IgD-negative memory B cell (primary cell): ENCODE results near the gene STUM. TPM values are rescaled to one million over a fixed set of nuclear protein-coding genes. Genes with fewer than 3 reads are reported as not detected.

Experiments used
- H3K27ac Mint-ChIP-seq, 3 donors: one replicate each; pipeline ENCODE4 v1.8.0; 2020 to 2022; ENCODE audit warnings: mild to moderate bottlenecking in 3 of 3, mixed read lengths in 3 of 3, moderate library complexity in 1 of 3
- H3K27me3 Mint-ChIP-seq: one replicate; pipeline ENCODE4 v1.8.0; 2021; ENCODE audit warnings: mixed read lengths
- H3K36me3 Mint-ChIP-seq: one replicate; pipeline ENCODE4 v1.8.0; 2020; ENCODE audit warnings: mild to moderate bottlenecking, mixed read lengths
- H3K4me1 Mint-ChIP-seq, 3 donors: one replicate each; pipeline ENCODE4 v1.8.0; 2020 to 2022; ENCODE audit warnings: mixed read lengths in 3 of 3, mild to moderate bottlenecking in 1 of 3
- H3K4me3 Mint-ChIP-seq, 4 donors: one replicate each; pipeline ENCODE4 v1.8.0; 2020 to 2022; ENCODE audit warnings: mild to moderate bottlenecking in 4 of 4, mixed read lengths in 4 of 4, moderate library complexity in 3 of 4
- H3K9me3 Mint-ChIP-seq, 3 donors: one replicate each; pipeline ENCODE4 v1.8.0; 2020 to 2021; ENCODE audit warnings: mixed read lengths in 3 of 3, mild to moderate bottlenecking in 1 of 3
- polyA plus RNA-seq: library from polyadenylated mRNA; unstranded; fragments of 300-500 nt; fragmentation: Illumina TruSeq; gene quantifications from one replicate; pipeline ENCODE4 v1.2.3, GENCODE V29; 2021

STUM gene
- polyA plus RNA-seq, 1 donor from 2014 or later: not detected

DNA sequence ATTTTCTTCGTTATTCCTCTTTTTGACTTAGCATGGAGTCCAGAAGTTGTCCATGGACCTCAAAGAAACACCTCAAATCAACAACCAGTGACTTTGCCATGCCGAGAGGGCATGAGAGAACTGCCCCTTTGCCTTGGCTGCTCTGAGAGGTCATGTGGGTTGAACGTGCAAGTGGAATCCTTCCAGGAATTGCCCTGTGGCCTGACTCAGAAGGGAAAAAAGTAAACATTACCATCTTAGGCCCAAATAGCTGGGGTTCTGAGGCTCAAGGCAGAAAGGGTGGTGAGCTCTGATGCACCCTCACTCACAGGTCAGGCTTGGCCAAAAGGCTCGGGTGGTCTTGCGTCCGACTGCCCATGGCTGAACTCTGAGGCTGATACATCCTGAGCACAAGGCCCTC, 15.1 kb downstream of the STUM start:
- peaks cover 1% of the 10 kb centered on the region for H3K36me3 Mint-ChIP-seq
- no peak overlapping the region for H3K4me3 Mint-ChIP-seq
- H3K27ac Mint-ChIP-seq: no peak overlapping the region
- H3K4me1 Mint-ChIP-seq: peaks cover 0 to 3% (median 0%) of the 10 kb centered on the region in 3 donors
- H3K9me3 Mint-ChIP-seq: peaks cover 0 to 1% (median 0%) of the 10 kb centered on the region in 3 donors
- peaks cover 3% of the 10 kb centered on the region for H3K27me3 Mint-ChIP-seq

DNA sequence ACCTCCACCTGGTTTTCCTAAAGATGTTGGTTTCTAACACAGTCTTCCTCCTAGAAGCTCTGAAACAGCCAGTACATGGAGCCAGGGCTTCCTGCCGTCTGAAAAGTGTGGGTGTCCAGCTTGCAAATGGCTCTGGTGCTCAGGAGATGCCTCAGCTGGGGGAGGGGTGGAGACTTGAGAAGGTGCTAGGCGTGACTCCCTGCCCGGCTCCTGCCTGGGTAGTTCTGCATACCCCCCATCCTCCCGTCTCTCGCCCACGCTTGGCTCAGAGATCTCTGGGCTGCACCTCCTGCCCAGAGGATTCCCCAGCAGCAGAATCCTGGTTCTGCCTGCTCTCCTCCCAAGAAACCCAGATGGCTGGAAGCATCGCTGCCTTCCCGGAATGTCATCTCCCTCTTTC, 16.9 kb downstream of the STUM start:
- peaks cover 1% of the 10 kb centered on the region for H3K36me3 Mint-ChIP-seq
- H3K4me1 Mint-ChIP-seq: peaks cover 0 to 7% (median 3%) of the 10 kb centered on the region in 3 donors
- peak overlapping the region in 1 of 3 donors; percentile 39 for H3K27ac Mint-ChIP-seq
- H3K9me3 Mint-ChIP-seq: peaks cover 0 to 1% (median 0%) of the 10 kb centered on the region in 3 donors
- peaks cover 3% of the 10 kb centered on the region for H3K27me3 Mint-ChIP-seq
- no peak overlapping the region for H3K4me3 Mint-ChIP-seq

DNA sequence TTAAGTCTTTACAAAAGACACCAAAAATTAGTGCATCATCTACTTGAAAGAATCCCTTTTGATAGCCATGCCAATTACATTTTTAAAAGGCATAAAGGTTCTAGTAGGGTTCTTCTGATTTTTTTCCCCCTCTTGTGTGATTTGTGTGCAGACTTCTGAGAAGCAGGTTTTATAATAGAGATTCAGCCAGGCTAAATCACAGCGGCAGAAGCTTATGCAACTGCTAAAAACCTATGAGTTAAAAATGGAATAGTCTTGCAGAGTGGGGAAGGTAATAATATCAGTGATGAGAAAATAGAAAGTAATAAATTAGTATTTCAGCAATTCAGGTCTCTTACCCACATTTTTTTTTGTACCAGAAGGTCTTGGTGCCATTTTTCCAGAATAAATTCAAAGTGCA, 17.7 kb downstream of the STUM start:
- H3K9me3 Mint-ChIP-seq: no peaks in the 10 kb centered on the region
- H3K36me3 Mint-ChIP-seq: peaks cover 1% of the 10 kb centered on the region
- H3K27ac Mint-ChIP-seq: no peak overlapping the region
- H3K4me3 Mint-ChIP-seq: no peak overlapping the region
- H3K4me1 Mint-ChIP-seq: peaks cover 0 to 9% (median 4%) of the 10 kb centered on the region in 3 donors
- H3K27me3 Mint-ChIP-seq: peaks cover 3% of the 10 kb centered on the region

DNA sequence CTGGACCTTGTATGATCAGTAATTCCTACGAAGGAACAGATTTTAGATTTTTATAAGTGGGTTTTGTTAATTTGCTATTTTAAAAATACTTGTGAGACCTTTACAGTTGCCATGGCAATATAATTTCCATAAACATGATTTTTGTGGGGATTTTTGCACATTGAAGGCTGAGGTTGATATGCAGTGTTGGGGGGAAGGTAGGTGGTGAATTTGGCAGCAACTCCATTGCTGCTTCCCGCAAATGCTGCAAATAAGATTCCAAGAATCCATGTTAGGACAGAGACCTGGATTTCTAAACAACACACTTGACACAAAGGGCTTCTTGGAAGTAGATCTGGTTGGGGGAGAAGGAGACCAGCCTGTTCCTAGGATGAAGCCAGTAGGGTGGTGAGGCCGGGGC, 18.2 kb downstream of the STUM start:
- H3K27ac Mint-ChIP-seq: no peak overlapping the region
- H3K27me3 Mint-ChIP-seq: peaks cover 3% of the 10 kb centered on the region
- peaks cover 0 to 10% (median 3%) of the 10 kb centered on the region in 3 donors for H3K4me1 Mint-ChIP-seq
- peaks cover 1% of the 10 kb centered on the region for H3K36me3 Mint-ChIP-seq
- no peaks in the 10 kb centered on the region for H3K9me3 Mint-ChIP-seq
- H3K4me3 Mint-ChIP-seq: no peak overlapping the region

DNA sequence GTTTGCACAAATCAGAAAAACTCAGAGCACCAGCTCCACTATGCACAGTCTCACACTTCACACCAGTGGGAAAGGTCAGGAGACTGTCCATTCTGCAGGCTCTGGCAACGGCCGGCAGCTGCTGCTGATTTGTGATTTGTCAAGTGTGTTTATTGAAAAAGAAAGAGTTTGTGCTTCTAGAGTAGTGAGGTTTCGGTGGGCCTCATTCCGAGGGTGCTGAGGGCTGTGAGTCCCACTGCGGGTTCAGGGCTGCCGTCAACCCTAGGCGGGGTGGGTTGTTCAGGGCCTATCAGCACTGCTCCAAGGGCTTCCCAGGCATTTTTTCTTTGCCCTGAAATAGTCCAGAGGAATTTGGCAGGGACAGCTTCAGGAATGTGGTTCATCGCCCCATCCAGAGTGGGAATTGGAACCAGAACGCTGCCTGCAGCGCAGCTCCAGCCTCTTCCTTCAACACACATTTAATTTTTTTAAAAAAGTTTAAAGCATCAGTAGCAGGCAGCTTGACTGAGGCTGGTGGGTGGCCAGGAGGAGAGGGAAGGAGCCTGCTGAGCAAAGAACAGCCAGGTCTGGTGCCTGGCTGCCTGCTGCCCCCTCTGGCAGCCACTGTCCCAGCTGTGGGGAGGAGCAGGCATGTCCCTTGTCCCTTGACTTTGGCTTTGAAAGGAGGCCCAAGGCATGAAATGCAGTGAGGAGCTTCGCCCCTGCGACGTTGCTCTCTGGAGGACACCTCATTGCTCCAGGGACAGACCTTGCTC, 19.7 kb downstream of the STUM start:
- no peaks in the 10 kb centered on the region for H3K9me3 Mint-ChIP-seq
- H3K4me3 Mint-ChIP-seq: no peak overlapping the region
- H3K27ac Mint-ChIP-seq: no peak overlapping the region
- H3K36me3 Mint-ChIP-seq: peaks cover 3% of the 10 kb centered on the region
- peaks cover 0 to 10% (median 6%) of the 10 kb centered on the region in 3 donors for H3K4me1 Mint-ChIP-seq
- peaks cover 4% of the 10 kb centered on the region for H3K27me3 Mint-ChIP-seq

DNA sequence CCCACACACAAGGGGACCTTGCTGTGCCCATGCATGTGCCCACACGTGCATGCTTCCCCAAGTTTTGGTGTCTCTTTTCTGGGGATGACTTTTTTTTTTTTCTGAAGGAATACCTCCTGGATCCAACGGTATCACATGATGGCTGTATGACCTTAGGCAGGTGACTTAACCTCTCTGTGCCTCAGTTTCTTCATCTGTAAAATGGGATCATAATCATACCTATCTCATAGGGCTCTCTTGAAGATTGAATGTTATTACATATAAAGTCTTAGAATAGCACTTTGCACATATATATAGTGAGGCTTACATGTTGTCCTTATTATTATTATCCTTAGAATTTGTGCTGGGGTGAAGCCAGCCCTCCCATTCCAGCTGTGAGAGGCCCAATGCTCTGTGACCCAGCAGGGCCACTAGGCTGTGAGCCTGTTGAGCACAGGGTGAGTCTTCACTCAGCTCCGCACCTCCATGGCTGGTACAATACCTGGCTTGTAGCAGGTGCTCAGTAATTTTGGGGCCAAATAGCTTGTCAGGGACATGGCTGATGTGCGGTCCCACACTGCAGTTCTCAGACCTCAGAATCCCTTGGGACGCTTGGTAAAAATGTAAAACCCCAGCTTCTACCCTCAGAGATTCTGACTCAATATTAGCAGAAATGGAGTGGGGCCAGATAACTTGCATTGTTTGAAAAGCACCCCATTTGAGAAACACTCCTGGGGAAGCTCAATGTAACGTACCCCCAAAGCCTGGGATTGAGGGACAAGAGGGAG, 20.6 kb downstream of the STUM start:
- no peak overlapping the region for H3K4me3 Mint-ChIP-seq
- no peaks in the 10 kb centered on the region for H3K9me3 Mint-ChIP-seq
- H3K27ac Mint-ChIP-seq: no peak overlapping the region
- peaks cover 3% of the 10 kb centered on the region for H3K36me3 Mint-ChIP-seq
- peaks cover 0 to 10% (median 6%) of the 10 kb centered on the region in 3 donors for H3K4me1 Mint-ChIP-seq
- peaks cover 4% of the 10 kb centered on the region for H3K27me3 Mint-ChIP-seq

DNA sequence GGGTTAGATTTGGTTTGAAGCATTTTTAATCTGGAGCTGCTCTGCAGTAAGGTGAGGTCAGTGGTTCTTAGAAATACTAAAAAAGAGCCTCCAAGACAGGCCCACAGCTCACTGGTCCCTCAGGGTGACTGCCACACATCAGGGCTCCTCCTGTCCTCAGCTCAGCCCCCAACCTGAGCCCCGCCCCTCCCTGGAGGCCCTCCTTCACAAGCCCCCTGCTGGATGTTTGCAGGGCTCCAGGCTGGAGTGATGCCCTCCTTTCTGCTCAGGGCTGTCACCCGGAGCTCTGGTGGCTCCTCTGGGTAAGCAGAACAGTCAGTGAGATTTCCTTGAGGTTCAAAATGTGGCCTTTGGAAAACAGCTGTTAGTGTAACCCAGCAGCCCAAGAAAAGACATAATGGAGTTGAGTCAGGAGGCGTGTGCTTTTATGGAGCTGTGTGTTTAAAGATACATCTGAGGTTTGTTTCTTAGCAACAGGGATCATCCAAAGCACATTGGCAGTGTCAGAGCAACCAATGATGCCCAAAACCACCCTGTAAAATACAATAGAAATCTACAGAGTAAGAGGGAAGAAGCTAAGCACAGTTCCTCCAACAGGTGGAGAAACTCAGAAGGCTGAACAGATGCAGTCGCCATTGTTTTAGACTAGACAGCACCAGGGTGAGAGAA, 21.4 kb downstream of the STUM start:
- Mint-ChIP-seq H3K9me3 (no peaks in the 10 kb centered on the region), H3K4me3 (no peak overlapping the region), H3K4me1 (peaks cover 0 to 10% (median 6%) of the 10 kb centered on the region in 3 donors), H3K27me3 (peaks cover 4% of the 10 kb centered on the region), H3K36me3 (peaks cover 3% of the 10 kb centered on the region), H3K27ac (no peak overlapping the region)

DNA sequence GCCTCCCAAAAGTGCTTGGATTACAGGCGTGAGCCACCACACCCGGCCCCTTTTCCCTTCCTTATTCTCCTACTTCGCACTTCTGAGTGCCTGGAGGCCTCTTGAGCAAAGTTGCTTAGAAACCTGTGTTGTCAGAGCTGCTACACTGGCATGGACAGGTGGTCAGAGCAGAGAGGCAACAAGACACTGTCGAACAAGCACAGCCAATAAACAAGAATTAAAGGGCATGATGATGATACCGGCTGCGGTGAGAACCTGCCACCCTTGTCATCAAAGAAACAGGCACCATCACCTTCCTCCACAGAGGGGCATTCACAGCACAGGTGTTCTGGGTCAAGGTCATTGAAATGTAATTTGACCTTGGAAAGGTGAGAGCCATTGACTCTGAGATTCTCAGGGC, 23.3 kb downstream of the STUM start:
- no peak overlapping the region for H3K4me3 Mint-ChIP-seq
- peaks cover 1% of the 10 kb centered on the region for H3K27me3 Mint-ChIP-seq
- H3K9me3 Mint-ChIP-seq: no peaks in the 10 kb centered on the region
- H3K4me1 Mint-ChIP-seq: peaks cover 0 to 10% (median 6%) of the 10 kb centered on the region in 3 donors
- H3K27ac Mint-ChIP-seq: no peak overlapping the region
- H3K36me3 Mint-ChIP-seq: peaks cover 3% of the 10 kb centered on the region

DNA sequence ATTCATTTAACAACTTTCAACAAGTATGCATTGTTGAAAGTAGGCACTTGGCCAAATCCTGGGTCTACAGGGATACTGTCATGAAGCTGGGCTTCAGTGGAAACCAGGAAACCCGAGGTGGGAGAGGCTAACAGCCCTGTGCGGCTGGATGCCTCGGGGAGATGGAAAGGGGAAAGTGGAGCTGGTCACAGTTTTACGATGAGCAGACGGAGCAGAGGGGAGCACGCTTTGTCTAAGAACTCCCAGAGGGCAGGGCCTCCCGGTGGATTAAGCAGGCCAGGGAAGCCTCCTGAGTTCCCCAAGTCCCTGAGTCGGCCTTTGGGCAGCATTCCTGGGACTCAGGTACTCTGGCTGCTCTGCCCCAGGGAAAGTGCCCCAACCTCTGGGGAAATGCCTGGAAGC, 23.8 kb downstream of the STUM start:
- Mint-ChIP-seq H3K27ac (no peak overlapping the region), H3K4me3 (no peak overlapping the region), H3K4me1 (peaks cover 0 to 10% (median 6%) of the 10 kb centered on the region in 3 donors), H3K36me3 (peaks cover 3% of the 10 kb centered on the region), H3K27me3 (peaks cover 1% of the 10 kb centered on the region), H3K9me3 (no peaks in the 10 kb centered on the region)

DNA sequence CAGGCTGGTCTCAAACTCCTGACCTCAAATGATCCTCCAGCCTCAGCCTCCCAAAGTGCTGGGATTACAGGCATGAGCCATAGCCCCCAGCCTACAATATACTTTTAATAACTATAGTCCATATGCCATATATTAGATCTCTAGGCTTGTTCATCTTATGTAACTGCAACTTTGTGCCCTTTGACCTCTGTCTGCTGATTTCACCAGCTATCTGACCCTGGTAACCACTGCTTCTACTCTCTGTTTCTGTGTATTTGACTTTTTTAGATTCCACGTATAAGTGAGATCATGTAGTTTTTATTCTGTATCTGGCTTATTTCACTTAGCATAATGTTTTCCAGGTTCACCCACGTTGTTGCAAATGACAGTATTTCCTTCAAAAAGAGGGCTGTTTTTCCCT, 25.5 kb downstream of the STUM start:
- no peak overlapping the region for H3K4me3 Mint-ChIP-seq
- H3K4me1 Mint-ChIP-seq: peaks cover 0 to 10% (median 4%) of the 10 kb centered on the region in 3 donors
- peaks cover 1% of the 10 kb centered on the region for H3K36me3 Mint-ChIP-seq
- H3K9me3 Mint-ChIP-seq: no peaks in the 10 kb centered on the region
- H3K27me3 Mint-ChIP-seq: peaks cover 1% of the 10 kb centered on the region
- no peak overlapping the region for H3K27ac Mint-ChIP-seq

DNA sequence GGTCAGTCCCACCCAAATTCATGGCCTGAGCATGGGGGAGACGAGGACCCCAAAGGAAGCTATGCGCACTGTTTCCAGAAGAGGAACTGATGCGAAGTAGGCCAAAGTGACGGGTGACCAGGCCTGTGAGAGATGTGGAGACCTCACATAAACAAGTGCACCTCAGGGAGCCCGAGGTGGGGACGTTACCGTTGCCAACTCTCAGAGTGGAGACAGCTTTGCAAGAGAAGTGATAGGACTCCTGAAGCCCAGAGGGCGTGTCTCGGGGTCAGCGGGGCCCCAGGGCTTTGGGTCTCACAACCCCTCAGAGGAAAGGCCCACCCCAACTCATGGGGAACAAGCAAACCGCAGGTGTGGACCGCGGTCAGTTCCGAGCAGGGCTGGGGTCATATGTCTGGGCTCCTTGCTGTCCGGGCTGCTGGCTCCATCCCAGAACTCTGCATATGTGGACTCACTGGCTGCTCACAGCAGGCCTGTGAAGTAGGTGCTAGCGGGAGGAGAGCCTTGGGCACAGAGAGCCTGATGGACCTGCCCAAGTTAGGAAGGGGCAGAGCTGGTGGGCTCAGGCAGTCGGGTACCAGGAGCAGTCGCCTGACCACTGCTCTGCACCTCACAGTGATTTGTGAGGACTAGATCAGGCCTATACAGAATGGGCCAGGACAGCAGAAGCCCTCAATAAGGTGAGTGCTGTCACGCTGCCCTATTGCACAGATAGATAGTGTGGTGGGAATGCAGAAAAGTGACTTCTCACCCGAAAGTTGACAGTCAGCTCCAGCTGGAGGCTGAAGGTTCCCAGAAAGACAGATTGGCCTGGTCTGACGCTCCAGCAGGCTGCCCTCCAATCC, 26.2 kb downstream of the STUM start:
- peaks cover 1% of the 10 kb centered on the region for H3K27me3 Mint-ChIP-seq
- peak overlapping the region in 1 of 4 donors; percentile 10 for H3K4me3 Mint-ChIP-seq
- H3K9me3 Mint-ChIP-seq: no peaks in the 10 kb centered on the region
- peaks cover 1% of the 10 kb centered on the region for H3K36me3 Mint-ChIP-seq
- H3K27ac Mint-ChIP-seq: peak overlapping the region in 1 of 3 donors; percentile 31
- peaks cover 0 to 7% (median 4%) of the 10 kb centered on the region in 3 donors for H3K4me1 Mint-ChIP-seq

DNA sequence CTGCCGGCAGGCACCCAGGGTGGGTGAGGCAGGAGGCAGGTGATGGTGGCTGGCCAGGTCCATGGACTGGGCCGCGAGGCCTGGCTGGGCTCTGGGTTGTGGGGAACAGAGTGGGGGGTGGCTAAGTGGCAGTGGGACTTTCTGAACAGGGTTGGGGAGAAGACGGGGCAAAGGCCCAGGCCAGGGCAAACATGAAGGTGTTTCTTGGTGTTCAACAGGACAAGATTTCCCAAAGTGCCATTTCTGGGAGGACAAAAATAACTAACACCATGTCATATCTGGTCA, 26.8 kb downstream of the STUM start:
- Mint-ChIP-seq H3K9me3 (no peaks in the 10 kb centered on the region), H3K4me3 (no peak overlapping the region), H3K27me3 (peaks cover 1% of the 10 kb centered on the region), H3K4me1 (peaks cover 0 to 4% (median 3%) of the 10 kb centered on the region in 3 donors), H3K36me3 (peaks cover 1% of the 10 kb centered on the region), H3K27ac (no peak overlapping the region)

DNA sequence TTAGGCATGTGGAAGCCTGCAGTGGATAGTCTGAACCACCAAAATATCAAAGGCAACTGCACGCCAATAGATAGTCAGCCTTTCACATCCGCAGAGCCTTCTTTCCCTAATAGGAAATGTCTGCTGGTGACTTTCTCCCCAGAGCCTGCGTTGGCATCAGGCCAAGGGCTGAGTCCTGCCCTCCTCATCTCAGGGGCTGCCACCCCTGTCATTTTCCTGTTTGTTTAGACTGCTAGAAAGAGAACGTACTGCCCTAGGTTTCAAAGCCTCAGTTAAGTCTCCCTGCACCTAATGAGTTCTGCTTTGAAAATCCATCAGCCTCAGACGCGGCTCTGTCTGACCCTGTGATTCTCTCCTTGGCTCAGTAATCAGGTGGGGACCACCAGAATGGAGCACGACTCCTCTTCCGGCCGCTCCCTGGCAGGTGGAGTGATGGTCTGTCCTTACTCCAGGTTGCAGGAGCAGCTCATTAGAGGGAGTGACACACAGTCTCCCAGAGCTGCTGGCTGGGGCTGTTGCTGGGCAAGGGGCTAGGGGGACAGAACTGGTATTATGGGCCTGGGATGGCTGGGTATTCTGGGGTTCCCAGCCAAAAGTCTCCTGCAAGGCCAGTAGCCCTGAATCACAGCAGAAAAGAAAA, 27.3 kb downstream of the STUM start:
- Mint-ChIP-seq H3K36me3 (peaks cover 1% of the 10 kb centered on the region), H3K4me3 (no peak overlapping the region), H3K27me3 (peaks cover 1% of the 10 kb centered on the region), H3K9me3 (no peaks in the 10 kb centered on the region), H3K4me1 (peaks cover 0 to 4% (median 2%) of the 10 kb centered on the region in 3 donors), H3K27ac (no peak overlapping the region)

DNA sequence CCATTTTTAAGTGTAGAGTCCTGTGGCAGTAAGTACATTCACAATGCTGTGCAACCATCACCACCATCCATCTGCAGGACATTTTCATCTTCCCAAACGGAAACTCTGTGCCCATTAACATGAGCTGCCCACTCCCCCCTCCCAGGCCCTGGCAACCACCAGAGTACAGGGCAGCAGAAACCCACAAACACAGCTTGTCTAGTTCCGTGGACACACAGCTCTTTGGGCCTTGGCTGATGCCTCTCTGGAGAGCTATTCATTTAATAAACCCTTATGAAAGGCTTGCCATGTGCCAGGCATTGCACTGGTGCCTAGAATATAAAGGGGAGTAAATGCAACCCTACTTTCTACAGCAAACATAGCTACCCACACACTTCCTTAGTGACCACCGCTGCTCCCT, 28.0 kb downstream of the STUM start:
- Mint-ChIP-seq H3K27ac (no peak overlapping the region), H3K4me3 (no peak overlapping the region), H3K27me3 (peaks cover 1% of the 10 kb centered on the region), H3K9me3 (no peaks in the 10 kb centered on the region), H3K36me3 (peaks cover 1% of the 10 kb centered on the region), H3K4me1 (peaks cover 0 to 3% (median 0%) of the 10 kb centered on the region in 3 donors)
